ENCODE results near the gene UBL3. TPM values are rescaled to one million over a fixed set of nuclear protein-coding genes. Genes with fewer than 3 reads are reported as not detected.

The UBL3 gene
- total and polyA plus RNA-seq, 10 of the 15 experiments (the other 5 are each of a cell fraction or from before 2014, with no cell fraction given): 5.5 to 13.7 (median 10.6) TPM

- Histone ChIP-seq H3K27me3 (replicated peaks in 1 of 2; ENCODE audit: control insufficient read depth in 2 of 2, insufficient read depth in 2 of 2, low read length in 1 of 2) (no peaks in the 10 kb centered on the region; a peak in 1 of 4 replicates), H2AFZ (ENCODE audit: control insufficient read depth, low read depth, low read length) (no peak overlapping the region), H3K4me1 (ENCODE audit: control insufficient read depth, insufficient read depth, low read length) (no peaks in the 10 kb centered on the region), H3K9me3 (replicated peaks; ENCODE audit: control insufficient read depth, insufficient read depth, low read length) (no peaks in the 10 kb centered on the region), H3K27ac (ENCODE audit: control insufficient read depth, insufficient read depth) (no peak overlapping the region), H3K79me2 (ENCODE audit: control insufficient read depth, insufficient read depth, low read length) (no peaks in the 10 kb centered on the region), H3K36me3 (ENCODE audit: control insufficient read depth in 2 of 2, insufficient read depth in 2 of 2, low read length in 1 of 2) (no peaks in the 10 kb centered on the region), H3K9ac (ENCODE audit: control insufficient read depth, insufficient read depth, low read length) (no peak overlapping the region), H3K4me3 (no peak overlapping the region), H4K20me1 (ENCODE audit: control insufficient read depth, insufficient read depth) (no peaks in the 10 kb centered on the region), H3K4me2 (ENCODE audit: control insufficient read depth, insufficient read depth) (no peak overlapping the region)
- in situ Hi-C loops (cut with MboI): no loop called here
- ATAC-seq (no peak), DNase-seq (ENCODE audit: low read depth, low spot score) (no peak), FAIRE-seq (no peak)
- intact Hi-C loops (cut with micrococcal nuclease; ENCODE audit: unreplicated experiment): no loop called here
- TF ChIP-seq CBFB (IDR thresholded peaks at IDR 0.05; ENCODE audit: low read depth): no peak
- no peak for TF ChIP-seq SMARCA5 (IDR thresholded peaks at IDR 0.05)
- TF ChIP-seq, protein P1, sequence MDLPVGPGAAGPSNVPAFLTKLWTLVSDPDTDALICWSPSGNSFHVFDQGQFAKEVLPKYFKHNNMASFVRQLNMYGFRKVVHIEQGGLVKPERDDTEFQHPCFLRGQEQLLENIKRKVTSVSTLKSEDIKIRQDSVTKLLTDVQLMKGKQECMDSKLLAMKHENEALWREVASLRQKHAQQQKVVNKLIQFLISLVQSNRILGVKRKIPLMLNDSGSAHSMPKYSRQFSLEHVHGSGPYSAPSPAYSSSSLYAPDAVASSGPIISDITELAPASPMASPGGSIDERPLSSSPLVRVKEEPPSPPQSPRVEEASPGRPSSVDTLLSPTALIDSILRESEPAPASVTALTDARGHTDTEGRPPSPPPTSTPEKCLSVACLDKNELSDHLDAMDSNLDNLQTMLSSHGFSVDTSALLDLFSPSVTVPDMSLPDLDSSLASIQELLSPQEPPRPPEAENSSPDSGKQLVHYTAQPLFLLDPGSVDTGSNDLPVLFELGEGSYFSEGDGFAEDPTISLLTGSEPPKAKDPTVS (IDR thresholded peaks at IDR 0.05; ENCODE audit: low read depth, low read length): no peak
- no peak for TF ChIP-seq BCL11A (IDR thresholded peaks at IDR 0.05; ENCODE audit: low read depth, low read length)
- no peak for TF ChIP-seq RFX5 (IDR thresholded peaks at IDR 0.05; ENCODE audit: low read depth, low read length)
- no peak for TF ChIP-seq MEF2A (IDR thresholded peaks at IDR 0.05; ENCODE audit: insufficient read depth, low read depth, low read length)
- no peak for TF ChIP-seq NFIC (IDR thresholded peaks at IDR 0.05; ENCODE audit: low read depth, low read length)
- no peak for TF ChIP-seq SPI1 (IDR thresholded peaks at IDR 0.05; ENCODE audit: borderline replicate concordance, insufficient read depth, low read depth, low read length)
- TF ChIP-seq HDGF (IDR thresholded peaks at IDR 0.05): no peak
- TF ChIP-seq POLR2AphosphoS2 (IDR thresholded peaks at IDR 0.05; ENCODE audit: low read depth, low read length): no peak
- ChIA-PET POLR2A (no interaction called here), RAD21 (ENCODE audit: unreplicated experiment) (no interaction called here), SMC1A (ENCODE audit: uncharacterized antibody, unreplicated experiment) (no interaction called here), CTCF (no interaction called here)
- 74% methylated on average over 13 of the region's 13 CpGs for WGBS (ENCODE audit: insufficient coverage, insufficient replicate concordance, low lambda C conversion rate, missing lambda C conversion rate)
- no TSS peak for BruUV-seq (replicated peaks)
Measured at GRCh38 chr13:29721766-29722165, 128.7 kb downstream of the UBL3 start.
